GM03348 (cell line): ENCODE results near the gene PPIB.
"Not testable (repeated sequence)": the region's sequence is repeated elsewhere in the genome, so short reads cannot be mapped to it uniquely, and the experiment has no call there.

Experiments used
- DNase-seq: peaks from one replicate; pipeline ENCODE4 v3.0.0; 2012; ENCODE audit warnings: low spot score

Gene PPIB

GRCh38 chr15:64110108-64110701 is 52.6 kb downstream of the PPIB start:
- not testable (repeated sequence) for DNase-seq

DNA sequence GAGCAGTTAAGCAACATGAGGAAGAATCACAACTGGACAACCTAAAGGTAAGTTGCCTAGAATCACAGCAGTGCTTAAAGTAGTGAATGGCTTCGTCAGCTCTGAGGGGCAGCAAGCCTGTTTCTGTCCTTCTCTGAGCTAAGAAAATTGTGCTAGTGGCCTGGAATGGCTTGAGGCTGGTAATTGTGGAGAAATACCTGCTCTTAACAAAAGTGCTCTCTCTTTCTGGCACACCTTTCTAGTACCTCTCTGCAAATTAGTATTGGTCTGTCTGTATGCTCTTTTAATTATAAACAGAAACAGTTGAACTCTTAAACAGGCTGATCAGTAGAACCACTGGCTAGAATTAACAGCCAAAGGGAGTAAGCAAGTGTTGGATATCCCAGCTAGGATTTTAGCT is 55.5 kb downstream of the PPIB start:
- no peak for DNase-seq
